BJ (cell line): ENCODE data around the gene STON2. TPM values are rescaled to one million over a fixed set of nuclear protein-coding genes. Genes with fewer than 3 reads are reported as not detected.

ENCODE experiments used
- CTCF ChIA-PET: fragments of 350-600 bp; formaldehyde crosslinking; extraction: SDS; loops from one replicate; lab custom pipeline; 2021; ENCODE audit warnings: antibody characterized with exemption, inconsistent platforms; lab: Yijun Ruan, JAX
- POLR2A ChIA-PET: fragments of 300-600 bp; sonication (Branson Sonifier 250); formaldehyde crosslinking; extraction: SDS; loops from one replicate; lab custom pipeline; 2021; ENCODE audit warnings: antibody characterized with exemption; lab: Charles Lee
- DNase-seq: peaks from one replicate; pipeline ENCODE4 v3.0.0-alpha.2; 2011; ENCODE audit warnings: low read depth
- H3K27me3 ChIP-seq: 2 replicates; pipeline ENCODE4 v1.6.0; 2011; ENCODE audit warnings: low read length; ENCODE audit not compliant: control insufficient read depth, insufficient read depth
- H3K36me3 ChIP-seq: 2 replicates; pipeline ENCODE4 v1.5.1; 2011; ENCODE audit warnings: low read length; ENCODE audit not compliant: control insufficient read depth, insufficient read depth
- H3K4me3 ChIP-seq: 2 replicates; pipeline ENCODE4 v1.5.1; 2011; ENCODE audit warnings: low read depth, mild to moderate bottlenecking, control low read depth, low read length
- CTCF ChIP-seq: IDR thresholded peaks from 2 replicates; pipeline ENCODE4 v1.5.1; 2011; ENCODE audit warnings: low read depth, mild to moderate bottlenecking, control low read depth, inconsistent platforms, low read length, moderate library complexity; ENCODE audit not compliant: insufficient read depth
- polyA plus RNA-seq: library from polyadenylated mRNA; depleted of rRNA; stranded (reverse); fragments of >200 nt; gene quantifications from 2 replicates; pipeline ENCODE4 v1.2.3, GENCODE V29; 2011

Gene STON2
- polyA plus RNA-seq, 1 experiment, result not detected

- no peak for TF ChIP-seq CTCF
- POLR2A ChIA-PET, result no interaction called here
- no peaks in the 10 kb centered on the region for H3K36me3 ChIP-seq
- no peak overlapping the region for H3K4me3 ChIP-seq
- CTCF ChIA-PET, result no interaction called here
- DNase-seq, result no peak
- H3K27me3 ChIP-seq, result no peaks in the 10 kb centered on the region
Observed at GRCh38 chr14:81414123-81414522, 14.0 kb upstream of the STON2 start.

- POLR2A ChIA-PET, result no interaction called here
- no peak overlapping the region for H3K4me3 ChIP-seq
- CTCF ChIA-PET, result no interaction called here
- TF ChIP-seq CTCF, result no peak
- no peaks in the 10 kb centered on the region for H3K27me3 ChIP-seq
- no peaks in the 10 kb centered on the region for H3K36me3 ChIP-seq
- no peak for DNase-seq
Observed at GRCh38 chr14:81412779-81413178, 12.7 kb upstream of the STON2 start.

- Histone ChIP-seq H3K27me3 (no peaks in the 10 kb centered on the region; the same call in none of the 2 replicates), H3K4me3 (no peak overlapping the region), H3K36me3 (no peaks in the 10 kb centered on the region)
- no peak for DNase-seq
- ChIA-PET CTCF (no interaction called here), POLR2A (no interaction called here)
- TF ChIP-seq CTCF, result no peak
Observed at GRCh38 chr14:81408595-81408994, 8.5 kb upstream of the STON2 start.

GRCh38 chr14:81406863-81407262 lies 6.7 kb upstream of the STON2 start:
- Histone ChIP-seq H3K36me3 (no peaks in the 10 kb centered on the region), H3K27me3 (peaks cover 2% of the 10 kb centered on the region), H3K4me3 (no peak overlapping the region)
- ChIA-PET CTCF (interaction anchor here (1.1 kb wide), 2 partner anchors 12 to 46 kb away, joined by 3 to 9 read pairs; no protein-coding TSS in a partner anchor), POLR2A (no interaction called here)
- no peak for TF ChIP-seq CTCF
- DNase-seq, result no peak

GRCh38 chr14:81402123-81402495 lies 2.0 kb upstream of the STON2 start:
- ChIA-PET CTCF (interaction anchor here (0.6 kb wide), 1 partner anchor 14 kb away, joined by 3 read pairs; no protein-coding TSS in a partner anchor), POLR2A (interaction anchor here (1.0 kb wide), 1 partner anchor 33 kb away, joined by 3 read pairs; no protein-coding TSS in a partner anchor)
- peaks cover 3% of the 10 kb centered on the region; the same call in 1 of the 2 replicates for H3K27me3 ChIP-seq
- no peak overlapping the region for H3K4me3 ChIP-seq
- DNase-seq, result no peak
- no peak for TF ChIP-seq CTCF
- no peaks in the 10 kb centered on the region for H3K36me3 ChIP-seq
